Astrocyte of the cerebellum (primary cell): ENCODE results near the gene DLG5.

Source experiments
- DNase-seq: peaks from one replicate; pipeline ENCODE4 v3.0.0-alpha.2; 2011; ENCODE audit warnings: low read depth
- H3K4me3 ChIP-seq: 2 replicates; pipeline ENCODE4 v1.5.1; 2011; ENCODE audit warnings: mild to moderate bottlenecking, low read depth, low read length, moderate library complexity
- in situ Hi-C: cut with HindIII; loops from 2 replicates; pipeline ENCODE4 v1.10.0; 2017; ENCODE audit warnings: low sequenced_read_pairs
- TF ChIP-seq, protein P1 (sequence below): IDR thresholded peaks from 2 replicates; pipeline ENCODE4 v1.5.1; 2012; ENCODE audit warnings: low read length, low read depth, moderate library complexity, mild to moderate bottlenecking; ENCODE audit errors: missing control alignments

The DLG5 gene

DNA sequence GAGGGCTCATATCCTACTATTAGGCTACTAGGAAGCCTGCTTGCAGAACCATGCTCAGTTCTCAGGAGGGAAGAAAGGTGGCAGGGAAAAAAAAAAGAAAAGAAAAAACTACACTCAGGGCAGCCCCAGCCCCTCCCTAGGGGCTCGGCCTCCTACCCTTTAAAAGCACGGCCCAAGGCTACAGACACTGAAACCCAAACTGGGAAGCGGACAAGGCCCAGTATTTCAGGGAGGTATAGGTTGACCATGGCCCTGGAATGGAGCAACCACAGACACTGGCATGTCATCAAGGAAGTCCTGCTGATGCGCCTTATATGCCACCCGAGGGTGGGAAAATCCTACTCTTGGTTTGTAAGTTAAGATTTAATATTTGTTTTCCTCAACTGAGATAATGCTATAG is 50.8 kb downstream of the DLG5 start:
- in situ Hi-C loops = no loop called here
- TF ChIP-seq, protein P1, sequence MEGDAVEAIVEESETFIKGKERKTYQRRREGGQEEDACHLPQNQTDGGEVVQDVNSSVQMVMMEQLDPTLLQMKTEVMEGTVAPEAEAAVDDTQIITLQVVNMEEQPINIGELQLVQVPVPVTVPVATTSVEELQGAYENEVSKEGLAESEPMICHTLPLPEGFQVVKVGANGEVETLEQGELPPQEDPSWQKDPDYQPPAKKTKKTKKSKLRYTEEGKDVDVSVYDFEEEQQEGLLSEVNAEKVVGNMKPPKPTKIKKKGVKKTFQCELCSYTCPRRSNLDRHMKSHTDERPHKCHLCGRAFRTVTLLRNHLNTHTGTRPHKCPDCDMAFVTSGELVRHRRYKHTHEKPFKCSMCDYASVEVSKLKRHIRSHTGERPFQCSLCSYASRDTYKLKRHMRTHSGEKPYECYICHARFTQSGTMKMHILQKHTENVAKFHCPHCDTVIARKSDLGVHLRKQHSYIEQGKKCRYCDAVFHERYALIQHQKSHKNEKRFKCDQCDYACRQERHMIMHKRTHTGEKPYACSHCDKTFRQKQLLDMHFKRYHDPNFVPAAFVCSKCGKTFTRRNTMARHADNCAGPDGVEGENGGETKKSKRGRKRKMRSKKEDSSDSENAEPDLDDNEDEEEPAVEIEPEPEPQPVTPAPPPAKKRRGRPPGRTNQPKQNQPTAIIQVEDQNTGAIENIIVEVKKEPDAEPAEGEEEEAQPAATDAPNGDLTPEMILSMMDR = no peak
- H3K4me3 ChIP-seq = no peak overlapping the region
- no peak for DNase-seq

DNA sequence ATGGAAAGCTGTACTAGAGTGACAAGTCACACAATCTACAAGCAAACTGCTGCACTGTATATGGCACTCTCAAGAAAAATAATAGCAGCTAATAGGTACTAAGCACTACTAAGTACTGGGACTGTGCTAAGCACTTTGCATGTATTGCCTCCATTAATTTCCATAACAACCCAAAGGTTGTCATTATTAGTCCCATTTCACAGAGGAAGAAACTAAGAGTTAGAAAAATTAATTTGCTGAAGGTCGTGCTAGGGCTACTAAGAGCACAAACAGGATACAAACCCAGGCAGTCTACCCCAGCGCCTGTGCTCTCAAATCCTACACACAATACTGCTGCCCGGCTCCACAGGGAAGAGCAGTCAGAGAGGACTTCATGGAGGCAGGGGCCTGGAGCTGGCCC is 51.7 kb downstream of the DLG5 start:
- no peak overlapping the region for H3K4me3 ChIP-seq
- TF ChIP-seq, protein P1 = no peak
- in situ Hi-C loops = no loop called here
- DNase-seq = no peak

GRCh38 chr10:77873536-77874380 is 52.8 kb downstream of the DLG5 start:
- peak; percentile 55 for DNase-seq
- TF ChIP-seq, protein P1 = no peak
- in situ Hi-C loops = no loop called here
- no peak overlapping the region for H3K4me3 ChIP-seq

GRCh38 chr10:77872947-77873535 is 53.5 kb downstream of the DLG5 start:
- in situ Hi-C loops = no loop called here
- TF ChIP-seq, protein P1 = no peak

GRCh38 chr10:77872151-77872946 is 54.2 kb downstream of the DLG5 start:
- no peak overlapping the region for H3K4me3 ChIP-seq
- peak; percentile 70 for DNase-seq
- TF ChIP-seq, protein P1 = no peak
- in situ Hi-C loops = no loop called here

More at GRCh38 chr10:77872947-77873535, 53.5 kb downstream of the DLG5 start:
- no peak overlapping the region for H3K4me3 ChIP-seq
- DNase-seq = no peak

DNA sequence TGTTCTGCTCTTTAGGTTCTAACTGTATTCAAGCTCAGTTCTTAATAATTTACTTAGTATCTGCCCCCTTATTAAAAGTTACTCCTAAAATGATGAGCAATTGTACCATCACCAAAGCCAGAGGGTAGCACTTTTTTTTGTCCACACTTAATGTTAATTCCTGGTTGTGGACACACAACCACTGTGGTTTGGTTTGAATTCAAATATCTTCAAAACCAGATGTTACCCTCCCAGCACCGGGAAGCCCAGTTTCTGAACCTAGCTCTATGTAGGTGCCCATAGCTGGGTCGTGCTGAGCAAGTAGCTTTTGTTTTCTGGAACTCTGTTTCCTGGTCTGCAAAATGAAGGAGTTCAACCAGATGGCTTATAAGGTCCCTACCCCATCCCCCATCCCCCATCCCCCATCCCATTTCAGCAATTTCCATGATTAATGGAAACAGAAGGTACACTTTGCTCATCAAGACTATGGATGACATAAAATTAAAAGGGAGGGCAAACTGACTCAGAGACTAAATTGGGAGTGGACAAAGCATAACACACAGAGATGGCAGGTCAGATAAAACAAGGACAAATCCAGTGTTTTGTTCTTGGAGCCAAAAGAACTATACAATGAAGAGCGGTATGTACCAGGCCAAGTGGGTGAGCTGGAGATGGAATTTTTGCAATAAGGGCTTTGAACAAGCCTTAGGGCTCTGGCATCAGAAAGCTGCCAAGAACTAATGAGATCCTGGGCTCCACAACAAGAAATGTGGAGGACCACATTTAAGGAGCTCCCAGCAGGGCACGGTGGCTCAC is 56.7 kb downstream of the DLG5 start:
- TF ChIP-seq, protein P1 = no peak
- H3K4me3 ChIP-seq = no peak overlapping the region
- in situ Hi-C loops = no loop called here
- DNase-seq = peak; percentile 41
